ENCODE data around the gene C11orf86. TPM values are rescaled to one million over a fixed set of nuclear protein-coding genes. Genes with fewer than 3 reads are reported as not detected.
"Not testable (repeated sequence)": the region's sequence is repeated elsewhere in the genome, so short reads cannot be mapped to it uniquely, and the experiment has no call there.

The C11orf86 gene
- total and polyA plus RNA-seq, 2 experiments from 2014 or later, result 0.21 to 0.74 TPM

GRCh38 chr11:66958956-66959274, 16.2 kb upstream of the C11orf86 start (continued):
- TF ChIP-seq REST (IDR thresholded peaks at IDR 0.05; ENCODE audit: unreplicated experiment) (no peak), EZH2 (IDR thresholded peaks at IDR 0.05; ENCODE audit: low read depth, unreplicated experiment) (no peak), JUNB (IDR thresholded peaks at IDR 0.05; ENCODE audit: unreplicated experiment) (no peak), CTCF (conservative IDR thresholded peaks at IDR 0.05; ENCODE audit: low read depth in 2 of 2) (no peak), EZH2phosphoT487 (IDR thresholded peaks at IDR 0.05; ENCODE audit: unreplicated experiment) (no peak), CREB1 (CRISPR knock-in tag; IDR thresholded peaks at IDR 0.05; ENCODE audit: low read depth) (no peak)
- TF ChIP-seq, protein P1, sequence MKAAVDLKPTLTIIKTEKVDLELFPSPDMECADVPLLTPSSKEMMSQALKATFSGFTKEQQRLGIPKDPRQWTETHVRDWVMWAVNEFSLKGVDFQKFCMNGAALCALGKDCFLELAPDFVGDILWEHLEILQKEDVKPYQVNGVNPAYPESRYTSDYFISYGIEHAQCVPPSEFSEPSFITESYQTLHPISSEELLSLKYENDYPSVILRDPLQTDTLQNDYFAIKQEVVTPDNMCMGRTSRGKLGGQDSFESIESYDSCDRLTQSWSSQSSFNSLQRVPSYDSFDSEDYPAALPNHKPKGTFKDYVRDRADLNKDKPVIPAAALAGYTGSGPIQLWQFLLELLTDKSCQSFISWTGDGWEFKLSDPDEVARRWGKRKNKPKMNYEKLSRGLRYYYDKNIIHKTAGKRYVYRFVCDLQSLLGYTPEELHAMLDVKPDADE (IDR thresholded peaks at IDR 0.05), result no peak

- not testable (repeated sequence) for H3K36me3 ChIP-seq (ENCODE audit: insufficient read depth); H3K27me3 ChIP-seq (ENCODE audit: insufficient read depth); H3K27ac Mint-ChIP-seq; H3K27ac ChIP-seq (ENCODE audit: low read depth); H3K9me2 ChIP-seq (ENCODE audit: insufficient read depth); H3K4me3 Mint-ChIP-seq; H3K4me3 ChIP-seq; H4K20me1 ChIP-seq (replicated peaks; ENCODE audit: insufficient read depth); ATAC-seq; H2AFZ ChIP-seq; H3K79me2 ChIP-seq (replicated peaks; ENCODE audit: insufficient read depth); H3K4me1 ChIP-seq (ENCODE audit: insufficient read depth); H3F3A ChIP-seq (replicated peaks; ENCODE audit: low read depth); H3K36me3 Mint-ChIP-seq (ENCODE audit: low read depth); H3K4me2 ChIP-seq; DNase-seq (ENCODE audit: low spot score); H3K9me3 Mint-ChIP-seq
- H3K27me3 Mint-ChIP-seq (ENCODE audit: insufficient read depth, low read depth, poor library complexity), result peaks cover 19% of the 10 kb centered on the region
- H3K4me1 Mint-ChIP-seq, result peaks cover 21% of the 10 kb centered on the region
Observed at GRCh38 chr11:66961691-66962213, 13.4 kb upstream of the C11orf86 start.

- peaks cover 3% of the 10 kb centered on the region; the same call in 1 of the 2 replicates for H3K4me1 ChIP-seq (ENCODE audit: insufficient read depth)
- peaks cover 16% of the 10 kb centered on the region for H3K4me1 Mint-ChIP-seq
- no peak overlapping the region for H3K4me3 ChIP-seq
- no peaks in the 10 kb centered on the region for H3K79me2 ChIP-seq (replicated peaks; ENCODE audit: insufficient read depth)
- H3K36me3 Mint-ChIP-seq (ENCODE audit: low read depth), result no peaks in the 10 kb centered on the region
- peaks cover 17% of the 10 kb centered on the region for H3K27me3 Mint-ChIP-seq (ENCODE audit: insufficient read depth, low read depth, poor library complexity)
- no peaks in the 10 kb centered on the region; the same call in 2 of the 3 replicates for H3K9me3 Mint-ChIP-seq
- H3F3A ChIP-seq (replicated peaks; ENCODE audit: low read depth), result peaks cover 6% of the 10 kb centered on the region
- ATAC-seq (no peak), DNase-seq (ENCODE audit: low spot score) (no peak)
- H3K27ac ChIP-seq (ENCODE audit: low read depth), result no peak overlapping the region
- H3K27me3 ChIP-seq (ENCODE audit: insufficient read depth), result no peaks in the 10 kb centered on the region
- no peaks in the 10 kb centered on the region for H4K20me1 ChIP-seq (replicated peaks; ENCODE audit: insufficient read depth)
- no peak overlapping the region for H3K4me2 ChIP-seq
- no peaks in the 10 kb centered on the region for H3K9me2 ChIP-seq (ENCODE audit: insufficient read depth)
- H3K4me3 Mint-ChIP-seq, result no peak overlapping the region
- no peaks in the 10 kb centered on the region for H3K36me3 ChIP-seq (ENCODE audit: insufficient read depth)
- H3K27ac Mint-ChIP-seq, result no peak overlapping the region
- no peak overlapping the region for H2AFZ ChIP-seq
- TF ChIP-seq EZH2phosphoT487 (IDR thresholded peaks at IDR 0.05; ENCODE audit: unreplicated experiment), result no peak
- TF ChIP-seq NANOG (IDR thresholded peaks at IDR 0.05; ENCODE audit: borderline replicate concordance), result no peak
- TF ChIP-seq ZNF114 (CRISPR knock-in tag; IDR thresholded peaks at IDR 0.05), result no peak
- TF ChIP-seq STAT1 (IDR thresholded peaks at IDR 0.05; ENCODE audit: unreplicated experiment), result no peak
- no peak for TF ChIP-seq CTCF (conservative IDR thresholded peaks at IDR 0.05; ENCODE audit: low read depth in 2 of 2)
- TF ChIP-seq CREB1 (CRISPR knock-in tag; IDR thresholded peaks at IDR 0.05; ENCODE audit: low read depth), result no peak
- no peak for TF ChIP-seq EZH2 (IDR thresholded peaks at IDR 0.05; ENCODE audit: low read depth, unreplicated experiment)
- no peak for TF ChIP-seq JUNB (IDR thresholded peaks at IDR 0.05; ENCODE audit: unreplicated experiment)
- TF ChIP-seq ZNF331 (CRISPR knock-in tag; IDR thresholded peaks at IDR 0.05; ENCODE audit: low read depth), result no peak
- TF ChIP-seq, protein P1 (IDR thresholded peaks at IDR 0.05), result no peak
Observed at GRCh38 chr11:66962247-66962646, 12.9 kb upstream of the C11orf86 start.
